Glomerular visceral epithelial cell (primary cell): ENCODE data around the gene WBP4.

Source experiments
- DNase-seq: peaks from one replicate; pipeline ENCODE4 v3.0.0-alpha.2; 2016; ENCODE audit errors: extremely low spot score

WBP4 gene

DNA sequence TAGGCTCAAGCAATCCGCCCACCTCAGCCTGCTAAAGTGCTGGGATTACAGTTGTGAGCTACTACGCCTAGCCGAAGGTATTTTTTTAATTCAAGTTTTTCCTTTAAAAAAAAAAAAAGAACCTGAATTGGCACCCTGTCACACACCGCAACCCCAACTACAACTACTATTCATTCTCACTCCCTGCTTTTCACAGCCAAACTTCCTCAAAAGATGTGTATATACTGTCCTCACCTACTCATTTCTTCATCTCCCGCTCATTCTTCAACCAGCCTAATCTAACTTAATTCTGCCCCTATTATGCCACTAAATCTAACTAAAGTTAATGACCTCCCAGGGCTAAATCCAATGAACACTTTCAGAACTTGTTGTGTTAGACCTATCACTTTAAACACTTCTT lies 12.7 kb upstream of the WBP4 start:
- no peak for DNase-seq

DNA sequence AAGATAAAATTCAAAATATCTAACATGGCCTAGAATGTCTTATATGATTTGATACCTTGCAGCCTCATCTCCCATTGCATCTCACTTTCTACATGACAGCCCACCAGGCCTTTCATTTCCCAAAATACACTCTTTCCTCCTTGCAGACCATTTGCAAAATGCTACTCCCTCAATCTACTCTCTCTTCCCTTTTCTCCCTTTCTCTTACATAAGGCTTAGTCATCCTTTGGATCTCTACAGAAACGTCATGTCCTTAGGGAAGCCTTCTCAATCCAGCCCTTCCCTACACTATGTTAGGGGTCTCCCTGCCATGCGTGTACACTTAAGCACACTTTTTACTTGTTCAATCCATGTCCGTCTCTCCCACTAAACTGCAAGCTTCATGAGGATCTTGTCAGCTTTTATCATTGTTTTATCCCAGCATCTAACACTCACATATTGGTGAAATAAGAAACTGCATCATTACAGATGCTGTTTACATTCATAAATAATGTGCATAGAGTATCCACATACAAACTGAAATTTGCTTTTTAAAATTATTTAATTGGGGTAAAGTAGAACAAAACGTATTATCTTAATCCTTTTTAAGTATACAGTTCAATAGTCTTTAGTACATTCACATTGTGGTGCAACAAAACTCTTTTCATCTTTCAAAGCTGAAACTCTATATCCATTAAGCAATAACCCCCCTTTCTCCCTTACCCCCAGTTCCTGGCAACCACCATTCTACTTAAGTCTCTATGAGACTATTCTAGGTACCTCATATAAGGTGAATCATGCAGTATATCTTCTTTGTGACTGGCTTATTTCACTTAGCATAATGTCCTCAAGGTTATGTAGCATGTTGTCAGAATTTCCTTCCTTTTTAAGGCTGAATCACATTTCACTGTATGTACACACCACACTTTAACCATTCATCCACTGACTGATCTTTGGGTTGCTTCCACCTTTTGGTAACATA lies 11.5 kb upstream of the WBP4 start:
- no peak for DNase-seq

DNA sequence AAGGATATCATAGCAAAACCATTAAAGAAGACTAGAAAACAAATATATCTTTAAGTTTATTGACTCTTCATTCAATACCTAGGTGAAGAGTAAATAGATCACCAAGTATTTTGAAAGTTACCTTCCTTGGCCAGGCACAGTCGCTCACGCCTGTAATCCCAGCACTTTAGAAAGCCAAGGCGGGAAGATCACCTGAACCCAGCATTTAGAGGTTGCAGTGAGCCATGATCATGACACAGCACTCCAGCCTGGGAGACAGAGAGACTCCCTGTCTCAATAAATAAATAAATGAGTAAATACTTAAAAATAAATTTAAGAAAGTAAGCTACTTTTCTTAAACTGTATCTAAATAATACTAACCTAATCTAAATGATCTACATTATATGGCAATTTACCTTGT lies 8.9 kb upstream of the WBP4 start:
- DNase-seq = no peak

DNA sequence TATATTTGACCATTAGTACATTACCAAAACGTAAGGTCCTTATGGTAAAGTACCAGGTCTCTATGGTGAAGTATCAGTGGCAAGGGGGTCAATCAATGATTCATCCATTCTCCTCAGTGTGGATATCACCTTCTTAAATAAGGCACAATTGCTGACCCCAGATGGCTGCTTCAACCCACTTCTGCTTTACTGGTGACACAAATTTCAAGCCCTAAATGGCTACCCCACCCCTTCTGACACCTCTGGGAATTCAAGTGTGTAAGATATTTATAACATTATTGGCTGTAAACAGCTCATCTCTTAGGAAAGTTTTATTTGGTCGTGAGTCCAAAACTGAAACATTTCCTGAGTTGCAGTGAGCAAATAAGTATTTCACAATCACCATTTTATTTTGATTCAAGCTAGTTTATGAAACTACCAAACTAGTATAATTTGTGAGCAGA lies 7.9 kb upstream of the WBP4 start:
- DNase-seq = no peak

DNA sequence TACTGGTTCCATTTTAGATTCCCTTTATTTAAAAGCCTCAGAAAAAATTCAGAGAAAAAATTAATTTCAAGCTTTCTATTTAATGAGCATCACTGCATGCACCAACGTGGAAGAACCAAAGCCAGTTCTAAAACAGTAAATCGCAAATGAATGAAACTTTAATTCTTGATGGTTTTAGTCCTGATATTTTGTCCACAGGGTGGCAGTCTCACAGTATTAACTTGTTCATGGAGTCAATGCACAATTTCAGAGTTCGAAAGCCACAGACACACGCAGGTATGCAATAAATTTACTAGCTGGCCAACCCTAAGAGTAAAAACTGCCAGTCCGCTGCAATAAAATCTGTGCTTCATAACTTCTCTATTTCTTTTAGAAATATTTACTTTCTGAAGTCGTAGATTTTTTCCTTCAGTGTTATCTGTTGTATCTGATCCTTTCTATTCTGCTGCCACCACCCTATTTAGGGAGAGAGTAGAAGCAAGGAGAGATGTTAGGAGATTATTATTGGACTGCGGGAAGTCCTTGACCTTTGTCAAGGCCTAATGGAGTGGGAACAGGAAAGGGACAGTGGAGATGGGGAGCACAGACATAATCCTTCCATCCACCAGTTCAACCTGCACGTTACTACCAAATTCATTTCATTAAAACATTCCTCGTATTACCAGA lies 7.0 kb upstream of the WBP4 start:
- peak; percentile 61 for DNase-seq

DNA sequence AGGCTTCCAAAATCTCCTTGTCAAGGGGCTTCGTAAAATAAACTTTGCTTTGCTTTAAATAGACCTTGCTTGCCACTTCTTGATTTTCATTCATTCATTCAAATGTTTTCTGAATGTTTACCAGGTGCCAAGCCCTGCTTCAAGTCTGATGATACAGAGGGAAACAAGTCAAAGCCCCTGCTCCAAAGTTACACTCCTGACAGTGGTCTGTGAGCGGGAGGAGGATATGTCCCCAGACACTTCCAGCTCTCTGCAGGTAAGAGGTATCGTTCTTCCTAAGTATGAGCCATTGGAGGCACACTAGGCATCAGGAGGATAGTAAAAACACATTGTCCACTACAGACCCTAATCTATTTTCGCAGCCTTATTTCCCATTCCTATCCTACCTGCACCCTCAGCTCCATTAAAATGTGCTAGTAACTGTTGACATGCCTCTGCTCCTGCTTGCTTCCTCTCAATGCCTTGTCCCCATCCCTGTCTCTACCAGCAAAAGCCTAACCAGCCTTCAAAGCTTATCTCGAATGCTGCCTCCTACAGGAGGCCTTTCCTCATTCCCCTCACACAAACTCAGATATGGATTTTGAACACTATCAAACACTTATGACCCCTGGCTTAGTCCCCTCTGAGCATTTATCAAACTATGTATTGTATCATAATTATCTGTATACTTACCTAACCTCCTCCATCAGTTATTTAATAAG lies 6.2 kb upstream of the WBP4 start:
- no peak for DNase-seq

DNA sequence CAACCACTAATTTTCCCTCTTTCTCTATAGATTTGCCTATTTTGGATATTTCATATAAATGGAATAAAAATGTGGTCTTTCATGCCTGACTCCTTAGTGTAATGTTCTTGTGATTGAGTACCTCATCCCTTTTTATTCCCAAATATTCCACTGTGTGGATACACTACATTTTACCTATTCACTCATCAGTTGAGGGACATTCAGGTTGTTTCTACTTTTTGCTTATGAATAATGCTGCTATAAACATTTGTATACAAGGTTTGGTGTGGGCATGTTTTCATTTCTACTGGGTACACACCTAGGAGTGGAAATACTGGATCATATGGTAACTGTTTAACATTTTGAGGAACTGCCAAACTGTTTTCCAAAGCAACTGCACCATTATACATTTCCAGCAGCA lies 5.1 kb upstream of the WBP4 start:
- DNase-seq = no peak

DNA sequence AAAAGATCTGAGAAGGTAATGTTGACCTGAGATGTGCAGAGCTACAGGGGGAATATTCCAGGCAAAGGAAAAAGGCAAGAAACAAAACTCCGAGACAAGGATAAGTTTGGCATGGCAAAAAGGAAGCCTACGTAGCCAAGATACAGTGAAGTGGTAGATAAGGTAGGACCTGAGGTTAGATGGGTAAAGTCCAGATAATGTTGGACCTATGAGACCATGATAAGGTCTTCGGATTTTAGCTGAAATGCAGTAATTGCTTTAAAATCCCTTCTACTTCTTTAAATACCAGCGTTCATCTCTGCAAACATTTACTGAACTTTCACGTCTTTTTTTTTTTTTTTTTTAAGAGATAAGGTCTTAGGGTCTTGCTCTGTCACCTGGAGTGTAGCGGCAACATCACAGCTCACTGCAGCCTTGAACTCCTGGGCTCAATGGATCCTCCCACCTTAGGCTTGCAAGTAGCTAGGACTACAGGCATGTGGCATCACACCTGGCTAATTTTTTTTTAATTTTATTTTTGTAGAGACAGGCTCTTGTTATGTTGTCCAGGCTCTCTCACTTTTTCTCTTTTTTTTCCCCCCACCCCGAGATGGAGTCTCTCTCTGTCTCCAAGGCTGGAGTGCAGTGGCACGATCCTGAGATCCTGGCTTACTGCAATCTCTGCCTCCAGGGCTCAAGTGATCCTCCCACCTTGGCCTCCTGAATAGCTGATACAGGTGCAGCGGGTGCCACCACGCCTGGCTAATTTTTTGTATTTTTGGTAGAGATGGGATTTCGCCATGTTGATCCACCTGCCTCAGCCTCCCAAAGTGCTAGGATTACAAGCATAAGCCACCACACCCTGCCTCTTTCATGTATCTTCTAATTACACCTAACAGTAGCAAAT lies 4.2 kb upstream of the WBP4 start:
- no peak for DNase-seq

DNA sequence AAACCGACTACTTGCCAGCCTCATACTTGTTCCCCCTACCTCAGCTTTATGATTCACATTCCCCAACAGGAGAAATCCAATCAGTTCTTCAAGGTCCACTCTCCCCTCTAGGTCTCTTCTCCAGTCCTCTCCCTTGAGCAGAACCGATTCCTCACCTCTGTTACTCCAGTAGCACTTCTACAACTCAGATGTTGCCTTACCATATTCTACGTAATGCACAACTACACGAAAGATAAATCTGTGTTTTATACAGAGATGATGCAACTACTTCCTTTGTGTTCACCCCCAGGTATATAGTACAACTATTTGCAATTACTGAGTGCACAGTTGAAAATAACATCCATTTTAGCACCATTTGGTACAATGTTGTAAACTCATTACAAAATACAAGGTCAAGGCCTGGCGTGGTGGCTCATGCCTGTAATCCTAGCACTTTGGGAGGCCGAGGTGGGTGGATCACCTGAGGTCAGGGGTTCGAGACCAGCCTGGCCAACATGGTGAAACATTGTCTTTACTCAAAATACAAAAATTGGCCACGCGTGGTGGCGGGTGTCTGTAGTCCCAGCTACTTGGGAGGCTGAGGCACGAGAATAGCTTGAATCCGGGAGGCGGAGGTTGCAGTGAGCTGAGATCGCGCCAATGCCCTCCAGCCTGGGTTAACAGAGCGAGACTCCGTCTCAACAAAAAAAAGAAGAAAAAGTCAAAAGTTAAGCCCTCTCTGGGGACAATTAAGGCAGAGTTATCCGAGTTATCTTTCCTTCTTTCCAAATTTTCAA lies 2.8 kb upstream of the WBP4 start:
- no peak for DNase-seq

DNA sequence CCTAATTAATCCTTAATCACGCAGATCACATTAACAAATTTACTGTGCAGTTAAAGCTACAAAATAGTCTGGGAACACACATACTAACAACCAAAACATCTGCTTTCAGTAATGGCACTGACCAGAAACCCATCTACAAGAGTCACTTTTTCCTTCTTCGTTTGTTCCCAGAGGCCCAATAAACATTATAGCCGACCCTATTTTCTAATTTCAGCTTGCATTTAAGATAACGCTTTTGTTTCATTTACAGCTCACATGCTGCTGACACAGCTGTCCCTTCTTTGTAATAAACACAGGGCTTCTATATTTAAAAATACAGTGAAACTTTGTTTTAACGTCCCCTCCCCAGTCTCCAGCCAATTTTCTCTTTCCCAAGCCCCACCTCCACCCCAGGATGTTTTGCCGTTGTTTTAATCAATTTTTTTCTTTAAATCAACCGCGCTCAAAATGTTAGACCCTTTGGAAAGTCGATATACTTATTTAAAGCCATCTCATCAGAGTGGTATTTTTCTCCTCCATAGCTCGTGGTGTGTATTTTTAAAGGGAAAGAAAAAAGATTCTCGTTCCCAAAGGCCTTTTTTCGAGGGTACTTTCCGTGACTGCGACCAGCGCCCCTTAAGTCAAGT lies 1.7 kb upstream of the WBP4 start:
- no peak for DNase-seq

DNA sequence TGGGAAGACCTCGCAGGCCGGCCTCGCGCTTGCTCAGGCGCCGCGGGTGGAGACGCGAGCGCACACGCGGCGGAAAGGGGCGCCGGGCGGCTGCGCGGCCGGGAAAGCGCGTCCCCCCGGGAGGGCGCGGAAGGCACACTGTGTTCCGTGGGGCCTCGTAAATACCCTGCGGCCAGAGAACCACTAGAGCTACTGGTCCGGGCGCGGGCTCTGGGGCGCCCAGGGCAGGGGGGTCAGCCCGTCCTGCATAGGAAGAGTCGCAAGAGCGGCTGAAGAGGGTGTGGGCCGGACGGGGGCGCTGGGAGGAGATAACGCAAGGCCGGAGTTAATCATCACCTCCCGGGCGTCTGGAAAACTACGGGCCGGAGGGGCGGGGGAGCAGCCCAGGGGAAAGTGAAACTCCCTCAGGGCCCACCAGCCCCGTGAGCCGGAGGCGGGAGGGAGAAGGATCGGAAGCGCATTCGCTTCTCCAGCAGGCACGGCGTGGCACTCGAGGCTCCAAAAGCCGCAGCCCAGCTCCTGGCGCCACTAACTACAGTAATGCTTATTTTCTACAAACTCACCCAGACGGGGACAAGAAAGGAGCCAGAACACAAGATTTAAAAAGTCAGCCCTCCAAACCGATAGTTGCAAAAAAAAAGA lies 1.1 kb upstream of the WBP4 start:
- DNase-seq = peak; percentile 97

DNA sequence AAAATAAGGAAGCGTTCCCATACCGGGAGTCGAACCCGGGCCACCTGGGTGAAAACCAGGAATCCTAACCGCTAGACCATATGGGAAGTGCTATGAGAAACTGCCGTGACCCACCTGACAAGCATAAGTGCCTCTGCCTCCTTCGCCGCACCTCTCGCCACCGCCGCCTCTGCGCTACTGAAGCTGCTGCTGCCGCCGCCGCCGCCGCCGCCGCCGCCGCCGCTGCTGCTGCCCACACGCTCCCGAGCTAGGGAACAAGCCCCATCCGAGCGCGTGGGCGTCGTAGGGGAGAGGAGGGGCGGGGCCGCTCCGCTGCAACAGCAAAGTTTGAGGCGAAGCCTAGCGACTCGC lies 610 bp upstream of the WBP4 start:
- DNase-seq = peak; percentile 87

DNA sequence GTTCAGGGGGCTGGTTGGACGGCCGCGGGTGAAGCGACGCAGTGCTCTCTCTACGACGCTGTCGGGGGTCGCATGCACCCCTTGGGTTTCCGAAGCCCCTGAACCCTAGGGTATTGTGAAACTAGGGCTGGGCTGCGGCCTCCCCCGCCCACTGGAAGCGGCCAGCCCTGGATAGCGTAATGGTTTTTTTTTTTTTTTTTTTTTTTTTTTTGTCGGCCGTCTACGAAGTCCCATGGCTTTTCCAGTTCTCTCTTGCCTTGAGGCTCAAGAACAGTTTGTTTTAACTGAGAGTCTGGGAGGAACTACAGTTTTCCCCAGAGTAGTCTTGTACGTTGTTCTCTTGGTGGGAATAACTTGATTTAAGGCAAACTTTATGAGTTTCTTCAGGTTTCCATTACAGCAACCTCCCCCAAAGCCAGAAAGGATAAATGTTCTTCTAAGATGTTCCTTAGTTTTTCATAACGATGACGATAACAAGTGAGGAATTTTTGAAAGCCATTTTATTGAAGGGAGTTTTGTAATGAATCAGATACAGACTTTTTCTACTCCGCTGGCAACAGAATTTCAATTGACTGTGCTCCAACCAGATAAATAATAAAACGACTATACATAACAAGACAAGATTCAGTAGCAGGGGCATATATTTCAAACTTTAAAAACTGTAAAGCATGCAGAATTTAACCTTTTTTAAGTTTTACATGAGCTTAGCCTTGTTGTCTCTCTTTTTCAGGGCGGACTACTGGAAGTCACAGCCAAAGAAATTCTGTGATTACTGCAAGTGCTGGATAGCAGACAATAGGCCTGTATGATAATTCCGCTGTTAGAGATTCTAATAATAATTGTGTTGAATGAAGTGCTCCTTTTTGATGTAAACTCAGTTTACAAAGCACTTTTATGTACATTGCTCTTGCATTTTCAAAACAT lies 867 bp downstream of the WBP4 start:
- DNase-seq = peak; percentile 78

DNA sequence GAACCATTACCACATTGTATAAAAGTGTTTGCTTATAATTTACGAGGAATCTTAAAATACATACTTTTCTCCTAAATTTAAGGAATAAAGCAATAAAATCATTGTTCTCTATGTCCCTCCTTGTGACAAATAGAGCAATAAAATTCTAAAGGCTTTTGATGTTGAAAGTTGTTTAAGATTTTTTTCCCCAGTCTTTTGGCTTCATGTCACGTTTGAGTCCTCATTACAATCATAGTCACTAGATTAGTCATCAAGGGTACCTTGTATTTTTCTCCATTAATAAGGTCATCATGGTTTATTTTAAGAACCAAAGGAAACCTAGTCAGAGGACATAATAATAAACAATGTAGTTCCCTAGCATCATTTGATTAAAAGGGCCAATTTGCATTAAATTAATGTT lies 3.2 kb downstream of the WBP4 start:
- peak; percentile 13 for DNase-seq

DNA sequence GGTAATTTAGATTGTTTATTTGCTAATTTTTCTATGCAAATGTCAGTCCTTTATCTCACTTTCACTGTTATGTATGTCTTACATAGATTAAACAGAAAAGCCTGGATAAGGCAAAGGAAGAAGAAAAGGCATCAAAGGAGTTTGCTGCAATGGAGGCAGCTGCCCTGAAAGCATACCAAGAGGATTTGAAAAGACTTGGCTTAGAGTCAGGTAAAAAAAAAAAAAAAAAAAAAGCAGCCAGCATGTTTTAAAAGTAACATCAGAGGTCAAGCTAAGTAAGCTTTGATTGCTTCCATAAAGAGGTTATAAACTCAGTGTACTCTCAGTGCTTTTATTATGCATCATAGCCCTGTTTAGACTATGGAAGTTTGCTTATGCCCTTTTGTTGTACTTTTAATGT lies 3.8 kb downstream of the WBP4 start:
- no peak for DNase-seq

DNA sequence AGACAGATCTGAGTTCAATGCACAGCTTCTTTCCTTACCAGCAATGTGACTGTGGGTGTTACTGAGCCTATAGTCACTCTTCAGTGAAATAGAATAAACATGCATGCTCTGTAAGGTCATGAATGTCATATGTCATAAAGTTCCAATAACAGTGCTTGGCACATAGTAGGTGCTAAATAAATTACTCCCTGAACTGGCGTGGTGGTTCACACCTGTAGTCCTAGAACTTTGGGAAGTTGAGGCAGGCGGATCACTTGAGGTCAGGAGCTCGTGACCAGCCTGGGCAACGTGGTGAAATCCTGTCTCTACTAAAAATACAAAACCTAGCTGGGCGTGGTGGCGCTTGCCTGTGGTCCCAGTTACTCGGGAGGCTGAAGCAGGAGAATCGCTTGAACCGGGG lies 13.2 kb downstream of the WBP4 start:
- no peak for DNase-seq

DNA sequence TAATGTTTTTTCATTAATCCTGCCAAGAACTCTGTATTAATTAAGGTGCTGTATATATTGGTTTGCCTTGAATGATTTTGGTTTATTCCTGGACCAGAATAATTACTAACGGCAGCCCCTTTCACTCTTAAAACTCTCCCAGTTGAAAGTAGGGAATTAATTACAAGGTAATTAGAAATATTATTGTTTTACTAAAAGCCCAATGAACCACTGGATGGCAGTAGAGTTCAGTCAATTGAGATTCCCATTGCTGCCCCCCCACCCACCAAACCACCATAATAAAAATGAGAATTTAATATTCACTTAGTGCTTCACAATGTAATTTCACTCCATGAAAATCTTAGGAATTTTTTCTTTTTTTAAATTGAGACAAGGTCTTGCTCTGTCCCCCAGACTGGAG lies 13.7 kb downstream of the WBP4 start:
- peak; percentile 33 for DNase-seq

DNA sequence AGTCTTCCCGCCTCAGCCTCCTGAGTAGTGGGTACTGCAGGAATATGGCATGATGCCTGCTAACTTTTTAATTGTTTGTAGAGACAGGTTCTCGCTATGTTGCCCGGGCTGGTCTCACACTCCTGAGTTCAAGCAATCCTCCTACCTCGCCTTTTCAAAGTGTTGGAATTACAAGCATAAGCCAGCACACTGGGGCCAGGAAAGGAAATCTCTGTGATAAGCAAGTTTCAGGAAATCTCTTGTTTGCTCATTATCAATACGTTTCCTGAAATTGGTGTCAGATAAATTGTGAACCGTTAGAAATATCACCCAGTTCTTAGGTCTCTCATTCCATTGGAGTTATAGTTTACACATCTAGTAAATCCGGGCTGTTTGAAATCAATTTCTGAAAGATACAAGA lies 14.2 kb downstream of the WBP4 start:
- DNase-seq = no peak

DNA sequence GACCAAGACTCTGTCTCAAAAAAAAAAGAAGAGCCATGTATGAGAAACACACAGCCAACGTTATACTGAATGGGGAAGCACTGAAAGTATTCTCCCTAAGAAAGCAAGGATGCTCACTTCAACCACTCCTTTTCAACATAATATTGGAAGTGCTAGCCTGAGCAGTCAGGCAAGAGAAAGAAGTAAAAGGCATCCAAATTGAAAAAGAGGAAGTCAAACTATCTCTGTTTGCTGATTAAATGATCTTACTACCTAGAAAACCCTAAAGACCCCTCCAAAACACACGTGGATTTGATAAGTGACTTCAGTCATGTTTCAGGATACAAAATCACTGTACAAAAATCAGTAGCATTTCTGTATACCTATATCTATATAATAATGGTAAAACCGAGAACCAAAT lies 16.2 kb downstream of the WBP4 start:
- no peak for DNase-seq
